Measurements from ENCODE around the gene HDDC3.
"Not testable (repeated sequence)": the region's sequence is repeated elsewhere in the genome, so short reads cannot be mapped to it uniquely, and the experiment has no call there.

The HDDC3 gene

GRCh38 chr15:90910441-90911301 lies 21.7 kb downstream of the HDDC3 start:
- DNase-seq (ENCODE audit: low read depth in 2 of 2) = no peak

GRCh38 chr15:90909976-90910375 lies 22.4 kb downstream of the HDDC3 start:
- no peak for DNase-seq (ENCODE audit: low read depth in 2 of 2)

GRCh38 chr15:90909449-90909848 lies 22.9 kb downstream of the HDDC3 start:
- not testable (repeated sequence) for DNase-seq (ENCODE audit: low read depth in 2 of 2)

- DNase-seq (ENCODE audit: low read depth in 2 of 2) = no peak
These were observed 24.4 kb downstream of the HDDC3 start for GRCh38 chr15:90907838-90908507.

- no peak for DNase-seq (ENCODE audit: low read depth in 2 of 2)
These were observed 25.2 kb downstream of the HDDC3 start for GRCh38 chr15:90907051-90907660.

- no peak for DNase-seq (ENCODE audit: low read depth in 2 of 2)
These were observed 26.0 kb downstream of the HDDC3 start for GRCh38 chr15:90906181-90906849.

- DNase-seq (ENCODE audit: low read depth in 2 of 2) = no peak
These were observed 26.8 kb downstream of the HDDC3 start for GRCh38 chr15:90905306-90906180.

- DNase-seq (ENCODE audit: low read depth in 2 of 2) = no peak
These were observed 27.6 kb downstream of the HDDC3 start for GRCh38 chr15:90904746-90905145.

GRCh38 chr15:90903733-90904536 lies 28.4 kb downstream of the HDDC3 start:
- no peak for DNase-seq (ENCODE audit: low read depth in 2 of 2)

- DNase-seq (ENCODE audit: low read depth in 2 of 2) = peak; percentile 57 to 73
These were observed 29.3 kb downstream of the HDDC3 start, which contains the start of gene MAN2A2 for GRCh38 chr15:90902840-90903732. Gene MAN2A2, plus strand, starts transcription at chr15:90903302. Its CDS starts 906 bp downstream, at chr15:90904208.

- DNase-seq (ENCODE audit: low read depth in 2 of 2) = peak; percentile 33 to 51
These were observed 30.1 kb downstream of the HDDC3 start for GRCh38 chr15:90902040-90902839.

GRCh38 chr15:90901175-90902039 lies 30.9 kb downstream of the HDDC3 start:
- DNase-seq (ENCODE audit: low read depth in 2 of 2) = no peak

GRCh38 chr15:90897131-90897655 lies 35.2 kb downstream of the HDDC3 start:
- DNase-seq (ENCODE audit: low read depth in 2 of 2) = not testable (repeated sequence)

GRCh38 chr15:90895571-90896117 lies 36.7 kb downstream of the HDDC3 start:
- no peak for DNase-seq (ENCODE audit: low read depth in 2 of 2)

GRCh38 chr15:90893175-90894090 lies 38.9 kb downstream of the HDDC3 start:
- DNase-seq (ENCODE audit: low read depth in 2 of 2) = no peak

Data from activated CD8-positive, alpha-beta memory T cell treated with anti-CD3 and anti-CD28 coated beads for 4 hours (primary cell).